Mucosa of rectum (tissue), 2 donors: ENCODE results near the gene P2RY14.
"Not testable (repeated sequence)": the region's sequence is repeated elsewhere in the genome, so short reads cannot be mapped to it uniquely, and the experiment has no call there.

ENCODE experiments used
- H3K27ac ChIP-seq, 2 donors: one replicate each; pipeline ENCODE4 v1.7.0; 2013; ENCODE audit warnings: inconsistent platforms in 2 of 2, low read depth in 2 of 2, low read length in 2 of 2
- H3K27me3 ChIP-seq, 2 donors: one replicate each; pipeline ENCODE4 v1.7.0; 2013; ENCODE audit warnings: low read length in 2 of 2; ENCODE audit not compliant: control insufficient read depth in 2 of 2, insufficient read depth in 2 of 2
- H3K36me3 ChIP-seq, 2 donors: one replicate each; pipeline ENCODE4 v1.7.0; 2013; ENCODE audit warnings: low read length in 2 of 2; ENCODE audit not compliant: control insufficient read depth in 2 of 2, insufficient read depth in 2 of 2
- H3K4me1 ChIP-seq, 2 donors: one replicate each; pipeline ENCODE4 v1.7.0; 2013; ENCODE audit warnings: low read length in 2 of 2, mild to moderate bottlenecking in 1 of 2; ENCODE audit not compliant: control insufficient read depth in 2 of 2, insufficient read depth in 2 of 2
- H3K4me3 ChIP-seq, 2 donors: one replicate each; pipeline ENCODE4 v1.7.0; 2013; ENCODE audit warnings: low read length in 2 of 2
- H3K9ac ChIP-seq, 2 donors: one replicate each; pipeline ENCODE4 v1.7.0; 2013; ENCODE audit warnings: low read length in 2 of 2, low read depth in 1 of 2, mild to moderate bottlenecking in 1 of 2
- H3K9me3 ChIP-seq, 2 donors: one replicate each; pipeline ENCODE4 v1.7.0; 2013; ENCODE audit warnings: low read length in 2 of 2; ENCODE audit not compliant: control insufficient read depth in 2 of 2
- donor health status: healthy.
- donor health status: Normal muscosa, but diverticular disease.

Gene P2RY14

GRCh38 chr3:151265166-151265565 lies 13.2 kb downstream of the P2RY14 start:
- Histone ChIP-seq H3K9ac (no peak overlapping the region), H3K4me3 (no peak overlapping the region), H3K9me3 (no peaks in the 10 kb centered on the region), H3K27me3 (no peaks in the 10 kb centered on the region), H3K27ac (peak overlapping the region; percentile 54 to 69), H3K4me1 (peaks cover 0 to 3% of the 10 kb centered on the region in 2 donors), H3K36me3 (no peaks in the 10 kb centered on the region)

DNA sequence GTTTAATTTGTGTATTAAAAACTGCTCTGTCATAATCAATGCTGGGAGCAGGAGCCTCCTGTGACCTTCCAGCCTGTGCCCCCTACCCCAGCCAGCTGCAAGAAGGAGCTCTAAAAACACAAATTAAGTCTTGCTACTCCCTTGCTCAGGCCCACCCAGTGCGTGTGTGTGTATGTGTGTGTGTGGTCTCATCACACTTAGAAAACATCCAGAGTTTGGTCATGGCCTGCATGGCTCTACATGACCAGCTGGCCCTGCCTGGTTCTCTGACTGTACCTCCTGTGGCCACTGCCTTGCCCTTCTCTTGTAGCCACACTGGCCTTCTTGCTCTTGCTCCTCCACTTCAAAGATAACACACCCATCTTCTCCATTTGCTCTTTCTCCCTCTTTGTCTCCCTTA lies 13.7 kb downstream of the P2RY14 start:
- H3K36me3 ChIP-seq, result no peaks in the 10 kb centered on the region
- H3K27ac ChIP-seq, result peak overlapping the region; percentile 54 to 69
- no peaks in the 10 kb centered on the region for H3K9me3 ChIP-seq
- no peaks in the 10 kb centered on the region for H3K27me3 ChIP-seq
- H3K4me3 ChIP-seq, result no peak overlapping the region
- H3K9ac ChIP-seq, result no peak overlapping the region
- peaks cover 0 to 3% of the 10 kb centered on the region in 2 donors for H3K4me1 ChIP-seq

DNA sequence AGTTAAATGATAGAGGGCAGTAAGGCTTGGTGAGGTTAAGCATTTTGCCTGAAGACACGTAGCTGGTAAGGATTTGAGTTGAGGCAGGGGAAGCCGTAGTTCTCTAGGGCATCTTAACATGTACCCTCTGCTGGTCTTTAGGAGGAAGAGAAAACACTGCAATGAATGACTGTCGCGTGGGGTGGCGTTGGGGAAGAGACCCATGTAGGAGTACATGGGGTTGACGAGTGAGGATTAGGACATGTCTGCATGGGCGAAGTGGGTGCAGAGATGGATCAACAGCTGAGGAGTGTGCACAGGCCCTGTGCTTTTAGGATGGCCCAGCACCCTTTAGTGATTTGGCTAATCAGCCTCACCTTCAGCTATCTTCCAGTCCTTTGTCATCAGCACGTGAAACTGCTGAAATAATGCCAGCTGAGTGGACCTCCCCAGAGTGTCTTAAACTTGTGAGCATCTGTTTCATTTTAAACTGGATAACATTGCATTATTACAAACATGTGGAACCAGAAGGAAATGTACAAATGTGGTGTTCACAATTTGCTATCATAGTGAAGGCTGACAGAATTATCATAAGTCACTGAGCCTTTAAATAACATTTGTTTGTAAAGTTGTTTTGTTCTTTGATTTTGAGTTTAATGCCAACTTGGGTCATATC lies 15.3 kb downstream of the P2RY14 start:
- Histone ChIP-seq H3K27ac (no peak overlapping the region), H3K36me3 (no peaks in the 10 kb centered on the region), H3K27me3 (no peaks in the 10 kb centered on the region), H3K4me3 (no peak overlapping the region), H3K4me1 (peaks cover 2 to 3% of the 10 kb centered on the region in 2 donors), H3K9ac (no peak overlapping the region), H3K9me3 (no peaks in the 10 kb centered on the region)

- Histone ChIP-seq H3K27me3 (no peaks in the 10 kb centered on the region), H3K9me3 (no peaks in the 10 kb centered on the region), H3K27ac (peak overlapping the region; percentile 50 to 61), H3K36me3 (no peaks in the 10 kb centered on the region), H3K9ac (no peak overlapping the region), H3K4me3 (no peak overlapping the region), H3K4me1 (peaks cover 2% of the 10 kb centered on the region in 2 donors)
Measured at GRCh38 chr3:151259664-151260063, 18.7 kb downstream of the P2RY14 start.

GRCh38 chr3:151256749-151257148 lies 21.6 kb downstream of the P2RY14 start:
- Histone ChIP-seq H3K4me1 (peaks cover 0 to 5% of the 10 kb centered on the region in 2 donors), H3K27ac (no peak overlapping the region), H3K36me3 (no peaks in the 10 kb centered on the region)

DNA sequence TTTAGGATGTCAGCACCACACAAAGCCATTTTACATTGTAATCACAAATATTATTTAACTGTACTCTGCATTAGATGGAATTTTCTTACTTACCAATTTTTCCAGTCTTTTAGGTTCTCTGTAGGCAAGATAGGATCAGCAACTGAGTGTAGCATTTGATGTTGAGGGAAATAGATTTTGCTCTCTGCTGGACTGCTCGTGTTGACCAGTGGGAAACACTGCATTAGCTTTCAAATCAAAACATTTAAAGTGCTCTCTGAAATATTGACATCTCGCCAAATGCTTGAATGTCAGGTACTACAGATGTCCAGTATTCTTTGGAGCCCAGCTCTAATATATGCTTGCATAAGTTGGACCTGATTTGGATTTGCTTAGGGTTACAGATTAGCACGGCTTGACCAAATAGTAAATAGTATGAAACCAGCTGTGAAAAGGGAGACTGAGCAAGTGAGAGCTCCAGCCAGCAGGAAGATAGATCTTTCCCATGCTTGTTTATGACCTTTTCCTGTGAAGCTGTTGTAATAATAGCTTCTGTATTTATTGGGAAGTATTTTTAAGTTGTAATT lies 29.5 kb downstream of the P2RY14 start:
- no peaks in the 10 kb centered on the region for H3K36me3 ChIP-seq
- no peaks in the 10 kb centered on the region for H3K27me3 ChIP-seq
- H3K9me3 ChIP-seq, result no peaks in the 10 kb centered on the region
- peak overlapping the region in 1 of 2 donors; percentile 14 for H3K27ac ChIP-seq
- peak overlapping the region in 1 of 2 donors; percentile 0 for H3K4me3 ChIP-seq
- peaks cover 0 to 3% of the 10 kb centered on the region in 2 donors for H3K4me1 ChIP-seq
- no peak overlapping the region for H3K9ac ChIP-seq

More at GRCh38 chr3:151256749-151257148, 21.6 kb downstream of the P2RY14 start:
- Histone ChIP-seq H3K9me3 (no peaks in the 10 kb centered on the region), H3K9ac (no peak overlapping the region), H3K27me3 (no peaks in the 10 kb centered on the region), H3K4me3 (no peak overlapping the region)

- H3K27me3 ChIP-seq, H3K36me3 ChIP-seq, H3K4me1 ChIP-seq, H3K9me3 ChIP-seq, H3K4me3 ChIP-seq, H3K9ac ChIP-seq, H3K27ac ChIP-seq: not testable (repeated sequence)
Measured at GRCh38 chr3:151242006-151242405, 36.3 kb downstream of the P2RY14 start.

DNA sequence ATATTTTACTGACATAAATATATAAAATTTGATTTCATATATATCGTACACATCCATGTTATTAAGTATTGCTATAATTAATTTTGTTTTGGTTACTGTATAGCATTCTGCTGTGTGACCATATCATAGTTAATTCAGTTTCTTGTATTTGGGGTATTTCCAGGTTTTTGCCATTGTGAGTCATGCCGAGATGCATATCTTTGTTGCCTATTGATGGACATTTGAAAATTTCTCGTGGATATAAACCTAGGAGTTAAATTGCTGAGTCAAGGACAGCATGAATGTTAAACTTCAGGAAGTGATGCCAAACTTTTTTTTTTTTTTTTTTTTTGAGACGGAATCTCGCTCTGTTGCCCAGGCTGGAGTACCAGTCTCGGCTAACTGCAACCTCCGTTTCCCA lies 41.6 kb downstream of the P2RY14 start:
- no peak overlapping the region for H3K4me3 ChIP-seq

DNA sequence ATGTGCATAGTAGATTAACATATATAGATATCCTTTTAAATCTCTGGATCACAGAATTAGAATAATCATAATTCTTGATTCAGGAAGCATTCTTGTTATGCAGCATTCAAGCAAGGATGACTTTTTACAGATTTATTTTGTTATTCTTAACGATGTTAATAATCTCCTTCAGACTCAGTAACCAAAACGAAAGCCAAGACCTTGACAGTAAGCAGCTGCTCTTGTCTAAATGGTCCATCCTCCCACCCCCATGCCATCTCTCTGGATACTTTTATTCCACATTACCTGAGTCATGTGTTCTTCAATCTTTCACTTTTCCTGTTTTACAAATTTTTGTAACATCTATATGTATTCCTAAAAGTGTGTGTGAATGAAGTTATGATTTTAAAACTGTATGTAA lies 42.0 kb downstream of the P2RY14 start:
- Histone ChIP-seq H3K36me3 (no peaks in the 10 kb centered on the region), H3K9me3 (no peaks in the 10 kb centered on the region), H3K4me1 (no peaks in the 10 kb centered on the region), H3K4me3 (no peak overlapping the region), H3K27ac (no peak overlapping the region), H3K27me3 (no peaks in the 10 kb centered on the region), H3K9ac (no peak overlapping the region)

More for the DNA sequence above, 41.6 kb downstream of the P2RY14 start:
- Histone ChIP-seq H3K27ac (no peak overlapping the region), H3K27me3 (no peaks in the 10 kb centered on the region), H3K36me3 (no peaks in the 10 kb centered on the region), H3K4me1 (no peaks in the 10 kb centered on the region), H3K9me3 (no peaks in the 10 kb centered on the region), H3K9ac (no peak overlapping the region)

GRCh38 chr3:151234825-151235224 lies 43.5 kb downstream of the P2RY14 start:
- Histone ChIP-seq H3K4me3 (no peak overlapping the region), H3K27ac (no peak overlapping the region), H3K9me3 (no peaks in the 10 kb centered on the region), H3K27me3 (no peaks in the 10 kb centered on the region), H3K4me1 (peaks cover 0 to 6% of the 10 kb centered on the region in 2 donors), H3K9ac (no peak overlapping the region), H3K36me3 (no peaks in the 10 kb centered on the region)
